Small intestine (tissue), 7 donors: ENCODE results near the gene NDST3. TPM values are rescaled to one million over a fixed set of nuclear protein-coding genes. Genes with fewer than 3 reads are reported as not detected.

ENCODE experiments used
- DNase-seq, 2 donors: peaks; one replicate each; pipeline versions ENCODE4 v3.0.0 to v3.0.0-alpha.2; 2013
- FAIRE-seq: peaks from 2 replicates; lab custom pipeline; 2012; peaks lifted over from hg19 to GRCh38; lab: Jason Lieb, UNC
- H3K27ac ChIP-seq, 3 donors: one replicate each; pipeline ENCODE4 v1.5.1; 2013; ENCODE audit warnings: low read length in 2 of 3, mild to moderate bottlenecking in 2 of 3, control low read depth in 1 of 3, inconsistent platforms in 1 of 3, low read depth in 1 of 3, moderate library complexity in 1 of 3
- H3K27me3 ChIP-seq, 3 donors: one replicate each; pipeline ENCODE4 v1.6.1; 2013; ENCODE audit warnings: low read length in 3 of 3, inconsistent platforms in 1 of 3; ENCODE audit not compliant: control insufficient read depth in 3 of 3, insufficient read depth in 3 of 3
- H3K36me3 ChIP-seq, 3 donors: one replicate each; pipeline ENCODE4 v1.6.1; 2013; ENCODE audit warnings: low read length in 3 of 3, inconsistent platforms in 1 of 3, low read depth in 1 of 3, mild to moderate bottlenecking in 1 of 3, moderate library complexity in 1 of 3; ENCODE audit not compliant: control insufficient read depth in 3 of 3, insufficient read depth in 2 of 3
- H3K4me1 ChIP-seq, 3 donors: one replicate each; pipeline ENCODE4 v1.6.1; 2013; ENCODE audit warnings: low read length in 2 of 3, inconsistent platforms in 1 of 3, low read depth in 1 of 3, mild to moderate bottlenecking in 1 of 3, moderate library complexity in 1 of 3; ENCODE audit not compliant: control insufficient read depth in 3 of 3, insufficient read depth in 2 of 3
- H3K4me3 ChIP-seq, 3 donors: one replicate each; pipeline ENCODE4 v1.5.1; 2013; ENCODE audit warnings: low read length in 3 of 3, control low read depth in 1 of 3, inconsistent platforms in 1 of 3, low read depth in 1 of 3, mild to moderate bottlenecking in 1 of 3, moderate library complexity in 1 of 3
- H3K9me3 ChIP-seq, 2 donors: one replicate each; pipeline ENCODE4 v1.6.1; 2013; ENCODE audit warnings: low read depth in 1 of 2, low read length in 1 of 2; ENCODE audit not compliant: control insufficient read depth in 2 of 2, insufficient read depth in 1 of 2
- WGBS, 3 donors: extraction: QIAGEN DNeasy Blood & Tissue Kit; methylation state at CpG; one replicate each; pipeline ENCODE4 v1.1.7; 2013; 5-methylcytosine and 5-hydroxymethylcytosine counted together
- polyA plus RNA-seq, 4 donors: library from polyadenylated mRNA; stranded (reverse) in 3 of 4; unstranded in 1 of 4; fragments of 200-250 nt in 3 of 4; fragments of 120-200 nt in 1 of 4; gene quantifications; one replicate each; pipeline versions ENCODE4 v1.2.1 to v1.2.3, GENCODE V29; 2013
- donor health status: healthy with polysubstance abuse.
- donor health status: control.
- donor health status: control.
- donor health status: Bipolar disorder and iron deficiency.
- donor health status: healthy.

The NDST3 gene
- polyA plus RNA-seq, 4 donors: 0.07 to 0.77 TPM; not detected in 2

GRCh38 chr4:118086344-118086743 lies 52.1 kb downstream of the NDST3 start:
- H3K36me3 ChIP-seq: no peaks in the 10 kb centered on the region
- H3K9me3 ChIP-seq: no peaks in the 10 kb centered on the region
- no peaks in the 10 kb centered on the region for H3K27me3 ChIP-seq
- no peaks in the 10 kb centered on the region for H3K4me1 ChIP-seq
- no peak for DNase-seq
- 66 to 71% (median 71%) methylated on average over 3 of the region's 3 CpGs for WGBS, 3 donors
- FAIRE-seq: no peak
- no peak overlapping the region for H3K27ac ChIP-seq
- H3K4me3 ChIP-seq: no peak overlapping the region

- Histone ChIP-seq H3K27me3 (no peaks in the 10 kb centered on the region), H3K9me3 (no peaks in the 10 kb centered on the region), H3K27ac (no peak overlapping the region), H3K36me3 (no peaks in the 10 kb centered on the region), H3K4me3 (no peak overlapping the region), H3K4me1 (no peaks in the 10 kb centered on the region)
- no peak for DNase-seq
- no peak for FAIRE-seq
Measured at GRCh38 chr4:118087366-118087765, 53.1 kb downstream of the NDST3 start.

- H3K4me3 ChIP-seq: no peak overlapping the region
- 79 to 85% (median 81%) methylated on average over 3 of the region's 3 CpGs for WGBS, 3 donors
- H3K9me3 ChIP-seq: no peaks in the 10 kb centered on the region
- no peaks in the 10 kb centered on the region for H3K36me3 ChIP-seq
- H3K27me3 ChIP-seq: no peaks in the 10 kb centered on the region
- no peak for DNase-seq
- FAIRE-seq: no peak
- no peak overlapping the region for H3K27ac ChIP-seq
- no peaks in the 10 kb centered on the region for H3K4me1 ChIP-seq
Measured at GRCh38 chr4:118099106-118099505, 64.8 kb downstream of the NDST3 start.

GRCh38 chr4:118102195-118102594 lies 67.9 kb downstream of the NDST3 start:
- Histone ChIP-seq H3K4me3 (no peak overlapping the region), H3K4me1 (no peaks in the 10 kb centered on the region), H3K27me3 (no peaks in the 10 kb centered on the region), H3K27ac (no peak overlapping the region), H3K36me3 (no peaks in the 10 kb centered on the region), H3K9me3 (no peaks in the 10 kb centered on the region)
- DNase-seq (no peak), FAIRE-seq (no peak)
- WGBS, 3 donors: 53 to 62% (median 61%) methylated on average over 2 of the region's 2 CpGs

GRCh38 chr4:118112117-118113046 lies 78.1 kb downstream of the NDST3 start:
- FAIRE-seq (no peak), DNase-seq (no peak)
- Histone ChIP-seq H3K27me3 (no peaks in the 10 kb centered on the region), H3K27ac (no peak overlapping the region), H3K36me3 (no peaks in the 10 kb centered on the region), H3K4me3 (no peak overlapping the region), H3K4me1 (no peaks in the 10 kb centered on the region), H3K9me3 (no peaks in the 10 kb centered on the region)
- WGBS, 3 donors: 53 to 70% (median 57%) methylated on average over 2 of the region's 2 CpGs

GRCh38 chr4:118113220-118113619 lies 78.9 kb downstream of the NDST3 start:
- 6 to 28% (median 6%) methylated on average over 2 of the region's 2 CpGs for WGBS, 3 donors
- DNase-seq: peak; percentile 2 to 17

GRCh38 chr4:118114720-118115119 lies 80.4 kb downstream of the NDST3 start:
- no peaks in the 10 kb centered on the region for H3K4me1 ChIP-seq
- no peak overlapping the region for H3K27ac ChIP-seq
- no peaks in the 10 kb centered on the region for H3K27me3 ChIP-seq
- FAIRE-seq: no peak
- DNase-seq: no peak
- WGBS, 3 donors: 90 to 96% (median 94%) methylated on average over 3 of the region's 3 CpGs
- no peaks in the 10 kb centered on the region for H3K36me3 ChIP-seq
- H3K4me3 ChIP-seq: no peak overlapping the region
- no peaks in the 10 kb centered on the region for H3K9me3 ChIP-seq

More at GRCh38 chr4:118113220-118113619, 78.9 kb downstream of the NDST3 start:
- no peak overlapping the region for H3K4me3 ChIP-seq
- no peak overlapping the region for H3K27ac ChIP-seq
- no peaks in the 10 kb centered on the region for H3K4me1 ChIP-seq
- H3K9me3 ChIP-seq: no peaks in the 10 kb centered on the region
- no peaks in the 10 kb centered on the region for H3K27me3 ChIP-seq
- FAIRE-seq: peak; percentile 5
- no peaks in the 10 kb centered on the region for H3K36me3 ChIP-seq

- WGBS, 3 donors: 48 to 56% (median 51%) methylated on average over 5 of the region's 5 CpGs
- Histone ChIP-seq H3K9me3 (no peaks in the 10 kb centered on the region), H3K27ac (no peak overlapping the region), H3K4me1 (no peaks in the 10 kb centered on the region), H3K27me3 (no peaks in the 10 kb centered on the region), H3K4me3 (no peak overlapping the region), H3K36me3 (no peaks in the 10 kb centered on the region)
- DNase-seq: no peak
- no peak for FAIRE-seq
Measured at GRCh38 chr4:118120120-118120760, 86.0 kb downstream of the NDST3 start.
